ENCODE measurements around the gene BPNT1. TPM values are rescaled to one million over a fixed set of nuclear protein-coding genes. Genes with fewer than 3 reads are reported as not detected.
"Not testable (repeated sequence)": the region's sequence is repeated elsewhere in the genome, so short reads cannot be mapped to it uniquely, and the experiment has no call there.

Gene BPNT1
- total and polyA plus RNA-seq, 10 donors = 15.3 to 25.8 (median 19.5) TPM

GRCh38 chr1:220038640-220039039, 50.9 kb downstream of the BPNT1 start:
- H3K27me3 ChIP-seq (replicated peaks in 1 of 7) = no peaks in the 10 kb centered on the region
- H3K27ac ChIP-seq = no peak overlapping the region
- H3K36me3 ChIP-seq = peaks cover 0 to 84% (median 28%) of the 10 kb centered on the region in 6 donors
- intact Hi-C loops (cut with DNase I; ENCODE audit: low total_unique reads) = no loop called here
- no peaks in the 10 kb centered on the region for H3K9me3 ChIP-seq
- H3K4me3 ChIP-seq = no peak overlapping the region
- WGBS, 5 donors = 90 to 93% (median 91%) methylated on average over 4 of the region's 4 CpGs
- no peak for DNase-seq
- peaks cover 0 to 32% (median 11%) of the 10 kb centered on the region in 6 donors for H3K4me1 ChIP-seq
- TF ChIP-seq CTCF (IDR thresholded peaks at IDR 0.05 in 8 of 11, conservative IDR thresholded peaks at IDR 0.05 in 3 of 11) (no peak), POLR2AphosphoS5 (IDR thresholded peaks at IDR 0.05) (no peak), POLR2A (IDR thresholded peaks at IDR 0.05) (no peak)

DNA sequence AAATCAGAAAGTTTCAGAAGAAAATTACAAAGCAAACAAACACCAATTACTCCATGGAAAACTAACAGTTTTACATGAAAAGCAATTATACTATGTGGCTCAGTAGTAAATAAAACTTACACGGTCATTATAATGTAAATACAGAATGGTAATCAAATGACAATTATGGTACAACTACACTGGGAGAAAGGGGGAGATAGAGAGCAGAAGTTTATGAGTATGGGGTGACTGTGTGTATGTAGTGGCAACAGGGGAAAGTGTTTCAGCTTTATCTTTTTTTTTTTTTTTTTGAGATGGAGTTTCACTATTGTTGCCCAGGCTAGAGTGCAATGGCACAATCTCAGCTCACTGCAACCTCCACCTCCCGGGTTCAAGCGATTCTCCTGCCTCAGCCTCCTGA, 51.8 kb downstream of the BPNT1 start:
- Histone ChIP-seq H3K36me3 (peaks cover 0 to 92% (median 33%) of the 10 kb centered on the region in 6 donors), H3K4me1 (peaks cover 0 to 26% (median 5%) of the 10 kb centered on the region in 6 donors)
- DNase-seq = not testable (repeated sequence)

DNA sequence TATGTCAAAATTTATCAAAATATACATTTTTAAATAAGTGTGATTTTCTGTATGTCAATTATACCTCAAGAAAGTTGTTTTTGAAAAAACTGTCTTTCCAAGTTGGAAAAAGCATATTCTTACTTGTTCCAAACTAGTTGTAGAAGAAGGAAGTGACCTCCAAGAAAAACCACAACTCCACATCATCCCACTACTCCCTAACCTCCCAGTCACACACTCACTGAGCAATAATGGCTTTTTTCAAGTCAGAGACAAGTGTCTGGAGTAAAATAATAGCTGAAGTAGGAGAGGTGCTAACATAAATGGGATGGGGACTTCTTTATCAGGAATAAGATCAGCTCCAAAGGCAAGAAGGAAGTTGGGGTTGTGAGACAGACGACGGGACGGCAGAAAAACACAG, 56.7 kb downstream of the BPNT1 start:
- peaks cover 0 to 93% (median 41%) of the 10 kb centered on the region in 6 donors for H3K36me3 ChIP-seq
- peaks cover 0 to 13% (median 1%) of the 10 kb centered on the region in 6 donors for H3K4me1 ChIP-seq
- H3K27ac ChIP-seq = no peak overlapping the region
- DNase-seq = no peak
- TF ChIP-seq CTCF (IDR thresholded peaks at IDR 0.05 in 8 of 11, conservative IDR thresholded peaks at IDR 0.05 in 3 of 11) = no peak
- TF ChIP-seq POLR2A (IDR thresholded peaks at IDR 0.05) = no peak
- TF ChIP-seq POLR2AphosphoS5 (IDR thresholded peaks at IDR 0.05) = no peak
- H3K9me3 ChIP-seq = no peaks in the 10 kb centered on the region
- intact Hi-C loops (cut with DNase I; ENCODE audit: low total_unique reads) = no loop called here
- H3K4me3 ChIP-seq = no peak overlapping the region
- 63 to 87% (median 85%) methylated on average over 3 of the region's 3 CpGs for WGBS, 5 donors
- no peaks in the 10 kb centered on the region for H3K27me3 ChIP-seq (replicated peaks in 1 of 7)

More for the DNA sequence above, 51.8 kb downstream of the BPNT1 start:
- H3K27ac ChIP-seq; H3K27me3 ChIP-seq (replicated peaks in 1 of 7); H3K9me3 ChIP-seq; H3K4me3 ChIP-seq; intact Hi-C loops (cut with DNase I; ENCODE audit: low total_unique reads): not testable (repeated sequence)
- 90 to 95% (median 92%) methylated on average over 3 of the region's 3 CpGs for WGBS, 5 donors

- WGBS, 5 donors = 74 to 86% (median 77%) methylated on average over 2 of the region's 2 CpGs
- H3K4me1 ChIP-seq = no peaks in the 10 kb centered on the region
- no peaks in the 10 kb centered on the region for H3K27me3 ChIP-seq (replicated peaks in 1 of 7)
- no peak overlapping the region for H3K4me3 ChIP-seq
- peaks cover 0 to 100% (median 44%) of the 10 kb centered on the region in 6 donors for H3K36me3 ChIP-seq
- no peaks in the 10 kb centered on the region for H3K9me3 ChIP-seq
- no peak overlapping the region for H3K27ac ChIP-seq
- TF ChIP-seq POLR2AphosphoS5 (IDR thresholded peaks at IDR 0.05) (no peak), POLR2A (IDR thresholded peaks at IDR 0.05) (no peak), CTCF (IDR thresholded peaks at IDR 0.05 in 8 of 11, conservative IDR thresholded peaks at IDR 0.05 in 3 of 11) (no peak)
- DNase-seq = no peak
- intact Hi-C loops (cut with DNase I; ENCODE audit: low total_unique reads) = no loop called here
Measured at GRCh38 chr1:220031287-220031686, 58.3 kb downstream of the BPNT1 start.
